GM19035 (cell line): ENCODE results near the gene HLX.

Source experiments
- ATAC-seq: cut with Tn5 transposase; IDR thresholded peaks from one replicate; pipeline ENCODE4 v1.9.1; 2021; ENCODE audit not compliant: unreplicated experiment

The HLX gene, protein sequence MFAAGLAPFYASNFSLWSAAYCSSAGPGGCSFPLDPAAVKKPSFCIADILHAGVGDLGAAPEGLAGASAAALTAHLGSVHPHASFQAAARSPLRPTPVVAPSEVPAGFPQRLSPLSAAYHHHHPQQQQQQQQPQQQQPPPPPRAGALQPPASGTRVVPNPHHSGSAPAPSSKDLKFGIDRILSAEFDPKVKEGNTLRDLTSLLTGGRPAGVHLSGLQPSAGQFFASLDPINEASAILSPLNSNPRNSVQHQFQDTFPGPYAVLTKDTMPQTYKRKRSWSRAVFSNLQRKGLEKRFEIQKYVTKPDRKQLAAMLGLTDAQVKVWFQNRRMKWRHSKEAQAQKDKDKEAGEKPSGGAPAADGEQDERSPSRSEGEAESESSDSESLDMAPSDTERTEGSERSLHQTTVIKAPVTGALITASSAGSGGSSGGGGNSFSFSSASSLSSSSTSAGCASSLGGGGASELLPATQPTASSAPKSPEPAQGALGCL

DNA sequence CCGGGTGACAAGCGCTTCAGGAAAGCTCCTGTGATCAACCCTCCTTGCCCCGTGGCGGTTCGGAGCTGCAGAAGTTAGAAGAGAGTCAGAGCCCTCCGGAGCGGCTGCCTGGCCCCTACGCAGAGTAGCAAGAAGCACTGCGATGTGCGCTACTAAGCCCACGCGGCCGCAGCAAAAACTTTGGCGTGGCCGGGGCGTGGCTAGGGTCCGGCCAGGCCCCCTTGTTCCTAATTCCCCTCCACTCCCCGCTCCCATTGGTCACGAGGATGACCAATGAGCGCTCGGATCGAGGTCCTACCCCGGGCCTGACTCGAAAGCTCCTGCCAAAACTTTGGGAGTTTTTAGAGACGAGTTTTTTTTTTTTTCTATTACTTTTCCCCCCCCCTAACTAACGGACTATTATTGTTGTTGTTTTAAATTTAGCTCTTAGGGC, at the start of gene HLX:
HLX (plus strand) TSS at position 368 of the 433 bp plus-strand sequence. CDS start 415 bp downstream, outside the sequence.
- ATAC-seq = peak; percentile 74

DNA sequence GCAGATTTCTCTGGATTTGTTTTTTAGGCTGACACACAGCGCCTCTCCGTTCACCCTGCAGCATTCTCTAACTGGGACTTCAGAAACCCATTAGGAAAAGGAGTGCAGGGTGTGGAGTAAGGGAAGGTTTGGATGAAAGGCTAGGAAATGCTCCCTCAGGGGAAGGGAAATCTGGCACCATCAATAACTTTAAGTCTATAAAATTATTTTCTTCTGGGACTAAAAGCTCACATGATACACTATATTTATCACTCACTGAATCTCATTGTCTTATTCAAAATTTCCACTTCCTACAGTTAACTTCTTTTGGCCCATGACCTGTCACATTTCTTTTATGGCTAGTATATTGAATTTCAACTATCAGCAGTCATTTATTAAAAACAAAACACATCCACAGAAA, 45.8 kb upstream of the HLX start:
- no peak for ATAC-seq

DNA sequence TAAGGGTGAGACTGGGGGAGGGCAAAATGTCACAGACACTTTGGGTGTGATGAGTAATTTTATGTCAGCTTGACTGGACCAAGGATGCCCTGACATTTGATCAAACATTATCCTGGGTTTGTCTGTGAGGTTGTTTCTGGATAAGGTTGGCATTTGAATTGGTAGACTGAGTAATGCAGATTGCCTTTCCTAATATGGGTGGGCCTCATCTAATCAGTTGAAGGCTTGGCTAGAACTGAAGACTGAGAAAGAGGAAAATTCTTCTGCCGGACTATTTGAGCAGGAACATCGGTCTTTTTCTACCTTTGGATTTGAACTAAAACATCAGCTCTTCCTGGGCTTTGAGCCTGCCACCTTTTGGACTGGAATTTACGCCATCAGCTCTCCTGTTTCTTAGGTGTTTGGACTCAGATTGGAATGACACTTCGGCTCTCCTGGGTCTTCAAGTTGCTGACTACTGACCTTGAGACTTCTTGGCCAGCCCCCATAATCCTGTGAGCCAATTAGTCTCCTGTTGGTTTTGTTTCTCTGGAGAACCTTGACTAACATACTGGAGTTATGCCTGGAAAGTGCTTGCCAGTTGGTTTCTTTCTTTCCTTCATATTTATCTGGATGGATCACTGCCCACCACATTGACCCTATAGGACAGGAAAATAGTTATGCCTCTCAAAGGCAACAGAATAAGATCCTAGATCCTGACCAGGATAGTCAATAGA, 44.9 kb upstream of the HLX start:
- no peak for ATAC-seq

DNA sequence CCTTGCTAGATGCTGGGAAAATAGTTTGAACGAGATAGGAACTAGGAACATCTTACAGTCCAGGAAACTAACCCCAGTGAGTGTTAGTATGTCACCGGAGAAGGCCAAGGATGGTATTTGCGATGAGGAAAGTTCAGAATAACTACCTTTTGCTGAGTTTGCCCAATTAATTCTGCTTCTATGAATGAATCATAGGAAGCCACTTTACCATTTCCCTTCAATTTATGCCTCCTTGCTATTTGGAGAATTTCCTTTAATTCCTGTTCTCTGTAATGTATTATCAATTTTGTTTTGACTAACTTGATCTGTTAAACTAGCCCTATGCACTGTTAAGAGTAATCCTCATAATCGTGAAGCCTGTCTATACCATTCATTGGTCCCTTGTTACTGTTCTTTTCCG, 40.7 kb upstream of the HLX start:
- no peak for ATAC-seq

DNA sequence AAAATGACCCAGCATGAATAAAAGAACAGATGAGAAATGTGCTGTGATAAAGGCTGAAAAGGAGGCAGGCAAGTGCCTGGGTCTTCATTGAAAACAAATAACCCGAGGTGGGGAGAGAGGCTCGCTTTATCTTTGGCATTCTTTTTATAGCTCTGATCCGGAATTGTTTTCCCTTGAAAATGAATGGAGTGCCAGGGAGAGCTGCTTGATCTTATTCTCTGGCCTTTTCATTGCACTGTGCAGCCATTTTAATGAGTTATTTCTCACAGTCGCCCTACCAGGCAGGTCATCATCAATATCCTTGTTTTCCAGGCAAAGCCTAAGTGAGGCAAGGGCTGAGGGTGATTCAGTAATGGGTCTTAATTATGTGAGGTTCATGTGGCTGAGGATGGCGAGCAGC, 39.8 kb upstream of the HLX start:
- no peak for ATAC-seq

DNA sequence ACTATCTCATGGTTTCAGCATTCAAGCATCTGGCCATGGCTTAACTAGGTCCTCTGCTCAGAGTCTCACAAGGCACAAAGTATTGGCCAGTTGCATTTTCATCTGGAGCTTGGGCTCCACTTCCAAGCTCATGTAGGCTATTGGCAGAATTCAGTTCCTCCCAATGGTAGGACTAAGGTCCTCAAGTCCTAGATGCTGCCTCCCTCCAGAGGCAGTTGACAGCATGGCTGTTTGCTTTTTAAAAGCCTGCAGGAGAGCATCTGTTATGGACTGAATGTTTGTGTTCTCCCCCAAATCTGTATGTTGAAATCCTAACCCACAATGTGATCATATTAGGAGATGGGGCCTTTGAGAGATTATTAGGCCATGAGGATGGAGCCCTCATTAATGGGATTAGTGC, 38.0 kb upstream of the HLX start:
- ATAC-seq = no peak

DNA sequence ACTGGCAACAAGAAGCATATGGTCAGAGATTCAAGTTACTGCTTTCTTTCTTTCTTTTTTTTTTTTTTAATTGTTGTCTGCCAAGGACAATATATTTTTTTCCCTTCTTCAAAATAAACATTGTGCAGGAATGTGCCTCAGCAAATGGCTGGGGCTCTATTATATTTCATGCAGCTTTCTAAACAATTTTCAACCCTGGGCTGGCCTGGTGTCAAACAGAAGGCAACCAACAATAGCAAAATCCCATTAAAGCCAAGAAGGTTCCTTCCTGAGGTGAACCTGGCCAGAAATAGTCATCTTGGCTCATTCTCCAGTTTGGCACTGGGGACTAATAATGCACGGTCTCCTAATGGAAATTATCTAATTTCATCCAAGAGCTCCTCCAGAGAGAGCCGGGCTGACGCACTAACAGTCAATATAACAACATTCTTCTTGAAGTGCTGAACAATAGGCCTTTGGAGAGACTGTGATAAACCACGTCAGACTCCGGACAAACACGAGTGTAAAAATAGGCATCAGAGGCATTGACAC, 35.7 kb upstream of the HLX start:
- ATAC-seq = no peak

DNA sequence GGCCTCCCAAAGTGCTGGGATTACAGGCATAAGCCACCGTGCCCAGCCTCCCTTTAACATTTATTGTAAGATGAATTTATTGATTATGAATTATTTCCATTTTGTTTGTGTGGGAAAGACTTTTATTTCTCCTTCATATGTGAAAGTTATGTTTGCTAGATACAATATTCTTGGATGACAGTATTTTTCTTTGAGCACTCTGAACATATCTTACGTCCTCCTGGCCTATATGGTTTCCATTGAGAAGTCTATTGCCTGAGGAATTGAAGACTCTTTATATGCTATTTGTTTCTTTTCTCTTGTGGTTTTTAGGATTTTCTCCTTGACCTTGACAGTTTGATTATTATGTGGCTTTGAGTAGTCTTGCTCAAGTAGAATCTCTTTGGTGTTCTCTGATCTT, 26.8 kb upstream of the HLX start:
- no peak for ATAC-seq

DNA sequence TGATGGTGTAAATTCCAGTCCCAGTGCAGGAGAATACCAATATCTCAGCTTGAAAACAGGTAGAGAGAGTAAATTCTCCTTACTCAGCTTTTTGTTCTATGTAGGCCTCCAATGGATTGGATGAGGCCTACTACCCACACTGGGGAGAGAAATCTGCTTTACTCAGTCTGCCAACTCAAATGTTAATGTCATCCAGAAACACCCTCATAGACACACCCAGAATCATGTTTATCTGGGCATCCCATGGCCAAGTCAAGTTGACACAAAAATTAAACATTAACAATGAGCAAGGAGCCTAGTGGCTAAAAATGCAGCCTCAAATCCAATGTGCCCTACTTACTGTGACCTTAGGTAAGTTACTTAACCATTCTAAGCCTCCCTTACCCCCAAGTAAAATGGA, 6.9 kb upstream of the HLX start:
- no peak for ATAC-seq

DNA sequence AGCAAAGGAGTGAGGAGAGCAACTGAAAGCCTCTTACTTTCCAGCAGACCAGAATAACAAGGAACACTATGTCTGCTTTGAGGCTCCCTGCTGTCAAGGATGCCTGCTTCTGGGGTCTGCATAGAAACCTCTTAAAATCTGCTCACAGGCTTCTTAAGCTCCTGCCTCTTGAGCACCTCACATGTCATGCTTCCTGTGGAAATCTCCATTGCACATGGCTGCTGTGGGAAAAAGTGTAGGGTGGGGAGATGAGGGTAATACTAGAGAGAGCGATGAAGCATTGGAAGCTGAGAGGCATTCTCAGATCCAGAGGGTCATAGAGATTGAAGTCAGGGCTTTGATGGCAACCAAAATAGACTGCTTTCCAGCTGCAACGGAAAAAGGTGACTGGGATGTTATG, 6.2 kb upstream of the HLX start:
- ATAC-seq = no peak

DNA sequence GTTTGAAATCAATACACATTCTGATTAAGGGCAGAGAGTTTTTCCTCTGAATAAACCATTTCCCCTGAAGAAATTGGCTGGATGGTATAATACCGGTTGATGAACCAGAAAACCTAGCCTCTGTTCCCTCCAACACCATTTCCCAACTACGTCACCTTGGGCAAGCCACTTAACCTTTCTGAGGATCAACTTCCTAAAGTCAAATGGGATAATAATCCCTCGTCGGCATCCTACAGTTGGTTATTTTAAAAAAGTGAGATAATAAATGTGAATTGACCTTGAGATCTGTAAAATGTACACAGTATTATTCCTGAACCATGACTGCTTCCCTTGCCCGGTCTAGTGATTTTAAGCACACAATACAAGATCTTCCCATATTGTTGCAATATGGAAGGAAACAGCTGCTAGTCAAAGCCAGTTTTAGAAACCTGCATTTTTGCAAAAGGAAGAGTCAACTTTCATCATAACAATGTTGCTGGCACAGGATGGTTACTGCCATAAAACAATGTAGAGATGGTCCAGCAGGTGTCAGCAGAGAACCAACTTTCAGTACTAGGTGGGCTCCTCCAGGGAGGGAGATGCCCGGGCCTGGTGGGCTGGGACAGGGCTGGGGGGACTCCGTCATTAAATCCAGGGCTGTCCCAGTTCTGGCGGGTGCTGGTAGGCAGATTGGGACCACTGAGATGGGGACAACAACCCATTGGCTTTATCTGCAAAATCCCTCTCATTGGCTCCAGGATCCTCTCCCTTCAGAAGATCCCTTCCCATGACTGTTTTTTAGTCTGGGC, 5.2 kb upstream of the HLX start:
- peak; percentile 36 for ATAC-seq

DNA sequence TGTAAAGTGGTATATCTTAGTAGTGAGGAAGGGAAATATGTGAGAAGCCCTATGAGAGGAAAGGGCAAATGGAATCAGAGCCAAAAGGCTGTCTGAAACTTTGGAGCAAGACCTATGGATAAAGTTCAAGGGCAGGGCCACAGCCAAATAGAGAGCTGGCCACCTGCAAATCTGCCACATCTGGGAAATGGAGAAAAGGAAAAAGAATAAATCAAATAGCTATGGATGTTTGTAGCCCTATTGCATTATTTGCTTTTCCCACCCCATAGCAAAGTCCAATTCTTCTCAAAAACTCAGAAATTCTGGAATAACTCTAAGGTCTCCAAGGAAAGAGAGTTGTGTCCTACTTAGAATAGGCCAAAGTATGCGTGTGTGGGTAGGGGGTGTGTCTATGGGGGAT, 4.0 kb upstream of the HLX start:
- no peak for ATAC-seq

DNA sequence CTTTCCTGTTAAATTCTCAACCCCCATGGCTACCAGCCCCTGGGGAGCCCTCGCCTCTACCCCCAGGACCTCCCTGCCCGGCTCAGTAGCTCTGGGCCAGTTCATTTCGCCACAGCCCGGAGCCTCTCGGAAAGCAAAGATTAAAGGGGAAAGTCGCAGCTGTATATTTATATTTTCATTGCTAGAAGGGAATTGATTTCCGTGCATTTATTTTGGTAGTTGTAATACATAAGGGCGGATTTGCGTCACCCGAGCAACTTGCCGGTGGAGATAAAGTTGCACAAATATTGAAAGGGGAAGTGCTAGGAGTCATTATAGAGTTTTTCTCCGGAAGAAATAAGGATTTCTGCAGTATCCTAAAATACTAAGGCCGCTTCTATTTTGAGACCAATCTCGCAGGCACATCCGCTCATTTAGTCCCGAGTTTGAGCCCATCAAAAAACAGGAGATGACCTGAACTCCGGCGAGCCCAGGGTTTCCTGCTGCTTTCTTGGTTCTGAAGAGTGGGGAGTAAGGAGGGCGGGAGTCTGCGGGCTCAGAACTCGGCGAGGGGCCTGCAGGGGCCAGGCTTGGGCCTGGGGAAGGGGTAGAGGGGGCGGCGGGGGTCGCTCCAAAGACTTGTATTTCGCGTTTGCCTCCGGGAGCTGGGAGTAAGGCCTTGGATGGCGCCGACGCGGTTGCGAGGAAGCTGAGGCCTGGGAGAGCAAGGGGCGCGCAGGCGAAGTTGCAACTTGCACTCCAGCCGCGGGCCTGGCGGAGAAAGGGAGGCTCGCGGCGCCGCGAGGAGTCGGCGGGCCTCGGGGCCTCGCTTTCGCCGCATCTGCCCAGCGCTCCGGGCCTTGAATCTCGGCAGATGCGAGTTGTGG, 2.5 kb upstream of the HLX start:
- ATAC-seq = no peak

DNA sequence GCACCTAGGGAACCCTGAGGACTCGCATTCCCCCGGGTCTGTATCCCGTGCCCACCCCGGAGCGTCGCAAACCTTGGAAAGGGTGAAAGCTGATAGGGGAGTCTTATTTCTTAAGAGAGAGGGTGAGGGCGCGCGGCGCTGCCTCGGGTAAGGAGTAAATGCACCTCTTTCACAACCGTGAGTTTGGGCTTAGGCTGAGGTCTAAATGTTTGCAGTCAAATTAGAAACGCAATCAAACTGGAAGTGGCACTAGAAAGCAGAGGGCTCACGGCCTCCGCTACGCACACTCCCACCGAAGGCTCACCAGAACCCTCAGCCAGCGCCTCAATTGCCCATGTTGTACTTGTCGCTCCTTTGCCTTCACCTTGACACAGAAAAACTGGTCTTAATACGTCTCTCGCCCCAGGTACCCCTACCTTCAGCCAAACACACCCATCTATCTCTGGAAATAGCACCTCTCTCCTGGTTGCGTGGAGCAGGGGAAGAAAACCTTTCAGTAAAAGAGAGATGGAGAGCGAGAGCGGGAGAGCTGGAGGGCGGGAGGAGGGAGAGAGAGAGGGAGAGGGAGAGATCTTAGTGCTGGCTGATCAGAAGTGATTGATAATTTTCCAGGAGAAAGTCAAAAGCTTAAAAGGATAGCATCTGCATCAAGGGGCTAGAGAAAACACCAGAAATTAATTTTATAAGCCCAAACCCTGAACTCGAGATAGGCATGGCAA, 1.7 kb upstream of the HLX start:
- no peak for ATAC-seq

DNA sequence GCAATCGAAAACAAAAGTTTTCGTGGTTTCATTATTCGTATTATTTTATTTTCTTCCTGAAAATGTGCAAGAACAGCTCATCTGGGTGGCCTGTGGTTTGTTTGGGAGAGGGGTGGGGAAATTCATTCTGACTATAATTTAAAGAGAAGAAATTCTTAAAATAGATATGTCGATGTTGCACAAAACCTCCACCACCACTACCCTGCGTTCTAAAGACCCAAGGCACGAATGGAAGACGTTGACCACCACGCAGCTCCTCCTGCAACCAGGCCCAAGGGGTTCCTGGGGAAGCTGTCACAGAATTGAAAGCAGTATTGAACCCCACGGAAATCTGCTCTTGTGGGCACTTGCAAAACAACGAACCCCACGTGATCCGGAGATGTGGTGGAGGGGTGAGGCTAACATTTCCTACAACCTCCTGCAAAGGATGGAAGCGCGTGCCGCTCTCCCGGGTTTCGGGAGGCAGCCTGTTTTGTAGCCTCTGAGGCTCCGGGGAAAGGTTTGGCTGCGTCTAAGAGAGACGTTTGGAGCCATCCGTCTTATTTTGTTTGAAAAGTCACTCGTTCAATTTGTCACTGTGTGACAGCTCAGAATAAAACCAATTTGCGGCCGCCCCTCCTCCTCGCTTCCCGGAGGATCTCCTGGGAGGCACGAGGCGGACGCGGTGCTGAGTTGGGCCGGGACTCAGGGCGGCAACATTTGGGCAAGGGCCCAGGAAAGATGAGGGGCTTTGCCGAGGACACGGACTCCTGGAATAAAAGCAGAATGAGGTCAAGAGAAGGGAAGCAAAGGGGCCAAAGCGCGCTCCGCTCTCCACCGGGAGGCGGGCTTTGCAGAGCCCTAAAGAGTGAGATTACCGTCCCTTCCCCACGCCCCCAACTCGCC, 810 bp upstream of the HLX start:
- ATAC-seq = peak; percentile 31

DNA sequence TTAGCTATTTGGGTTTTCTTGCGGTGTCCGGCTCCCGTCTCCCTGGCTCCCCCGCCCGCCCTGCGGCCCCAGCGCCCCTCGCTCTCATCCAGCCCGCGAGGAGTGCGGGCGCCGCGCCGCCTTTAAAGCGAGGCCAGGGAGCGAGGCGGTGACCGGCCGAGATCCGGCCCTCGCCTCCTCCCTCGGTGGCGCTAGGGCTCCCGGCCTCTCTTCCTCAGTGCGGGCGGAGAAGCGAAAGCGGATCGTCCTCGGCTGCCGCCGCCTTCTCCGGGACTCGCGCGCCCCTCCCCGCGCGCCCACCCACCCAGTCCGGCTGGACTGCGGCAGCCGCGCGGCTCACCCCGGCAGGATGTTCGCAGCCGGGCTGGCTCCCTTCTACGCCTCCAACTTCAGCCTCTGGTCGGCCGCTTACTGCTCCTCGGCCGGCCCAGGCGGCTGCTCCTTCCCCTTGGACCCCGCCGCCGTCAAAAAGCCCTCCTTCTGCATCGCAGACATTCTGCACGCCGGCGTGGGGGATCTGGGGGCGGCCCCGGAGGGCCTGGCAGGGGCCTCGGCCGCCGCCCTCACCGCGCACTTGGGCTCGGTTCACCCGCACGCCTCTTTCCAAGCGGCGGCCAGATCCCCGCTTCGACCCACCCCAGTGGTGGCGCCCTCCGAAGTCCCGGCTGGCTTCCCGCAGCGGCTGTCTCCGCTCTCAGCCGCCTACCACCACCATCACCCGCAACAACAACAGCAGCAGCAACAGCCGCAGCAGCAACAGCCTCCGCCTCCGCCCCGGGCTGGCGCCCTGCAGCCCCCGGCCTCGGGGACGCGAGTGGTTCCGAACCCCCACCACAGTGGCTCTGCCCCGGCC, 492 bp downstream of the HLX start:
- ATAC-seq = peak; percentile 49

DNA sequence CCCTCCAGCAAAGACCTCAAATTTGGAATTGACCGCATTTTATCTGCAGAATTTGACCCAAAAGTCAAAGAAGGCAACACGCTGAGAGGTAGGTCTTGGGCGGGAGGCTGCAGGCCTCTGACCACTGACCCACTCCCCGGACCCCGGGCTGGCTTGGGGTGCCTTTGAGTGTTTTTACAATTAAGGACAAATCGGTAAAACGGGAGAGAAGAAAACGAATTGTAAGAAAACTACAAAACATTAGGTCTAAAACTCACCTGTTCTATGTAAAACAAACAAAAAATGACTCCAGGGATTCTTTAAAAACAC, 1.1 kb downstream of the HLX start:
- ATAC-seq = no peak
